WTC11 (cell line): ENCODE measurements around the gene SIGMAR1. TPM values are rescaled to one million over a fixed set of nuclear protein-coding genes. Genes with fewer than 3 reads are reported as not detected.

Source experiments
- ATAC-seq: fragments of 200-7000 bp; cut with Tn5 transposase; 2 replicates; pipeline ENCODE4 v1.10.0; 2021; ENCODE audit warnings: mild to moderate bottlenecking, moderate library complexity
- CTCF ChIA-PET: fragments of 300-600 bp; sonication (Branson Sonifier 250); formaldehyde crosslinking; loops from one replicate; lab custom pipeline; 2021; ENCODE audit warnings: antibody characterized with exemption; lab: Charles Lee
- POLR2A ChIA-PET: fragments of 350-600 bp; sonication (Branson Sonifier 250); formaldehyde crosslinking; loops from one replicate; lab custom pipeline; 2021; ENCODE audit warnings: antibody characterized with exemption; lab: Charles Lee
- DNase-seq: peaks from one replicate; pipeline ENCODE4 v3.0.0; 2021; ENCODE audit warnings: low spot score
- H3K27ac Mint-ChIP-seq: 2 replicates; pipeline ENCODE4 v1.8.0; 2021; ENCODE audit warnings: mixed read lengths
- H3K27me3 Mint-ChIP-seq: 2 replicates; pipeline ENCODE4 v1.8.0; 2021; ENCODE audit warnings: low read depth, mild to moderate bottlenecking, moderate library complexity, mixed read lengths
- H3K36me3 Mint-ChIP-seq: 2 replicates; pipeline ENCODE4 v1.8.0; 2021; ENCODE audit warnings: mixed read lengths
- H3K4me1 Mint-ChIP-seq: 2 replicates; pipeline ENCODE4 v1.8.0; 2022; ENCODE audit warnings: mixed read lengths
- H3K4me3 Mint-ChIP-seq: 2 replicates; pipeline ENCODE4 v1.8.0; 2021; ENCODE audit warnings: mild to moderate bottlenecking, moderate library complexity, mixed read lengths
- H3K9me3 Mint-ChIP-seq: 2 replicates; pipeline ENCODE4 v1.8.0; 2021; ENCODE audit warnings: mixed read lengths
- ATF2 ChIP-seq: sonication (generic); formaldehyde crosslinking; IDR thresholded peaks from 2 replicates; pipeline ENCODE4 v1.8.1; 2022; ENCODE audit warnings: low read depth, missing genetic modification reagents, borderline replicate concordance
- CDX4 ChIP-seq: fragments of 250-450 bp; sonication (Bioruptor Pico); IDR thresholded peaks from 2 replicates; pipeline ENCODE4 v1.9.0; 2021; ENCODE audit warnings: moderate library complexity, mild to moderate bottlenecking, inconsistent platforms, borderline replicate concordance
- FOXP4 ChIP-seq: sonication (generic); formaldehyde crosslinking; IDR thresholded peaks from 2 replicates; pipeline ENCODE4 v1.8.0; 2022; ENCODE audit warnings: mild to moderate bottlenecking, missing genetic modification reagents
- GABPB1 ChIP-seq: sonication (generic); formaldehyde crosslinking; IDR thresholded peaks from 2 replicates; pipeline ENCODE4 v1.8.1; 2023; ENCODE audit warnings: mild to moderate bottlenecking, missing genetic modification reagents
- GTF2I ChIP-seq: fragments of 250-450 bp; sonication (Bioruptor Pico); conservative IDR thresholded peaks from 2 replicates; pipeline ENCODE4 v1.4.0; 2021; ENCODE audit warnings: mild to moderate bottlenecking
- NFE2L1 ChIP-seq: sonication (generic); formaldehyde crosslinking; IDR thresholded peaks from 2 replicates; pipeline ENCODE4 v1.8.1; 2023; ENCODE audit warnings: missing genetic modification reagents
- NR2C2 ChIP-seq: sonication (generic); formaldehyde crosslinking; IDR thresholded peaks from 2 replicates; pipeline ENCODE4 v1.8.0; 2022; ENCODE audit warnings: mild to moderate bottlenecking, missing genetic modification reagents
- PREB ChIP-seq: sonication (generic); formaldehyde crosslinking; IDR thresholded peaks from 2 replicates; pipeline ENCODE4 v1.8.1; 2022; ENCODE audit warnings: mild to moderate bottlenecking, missing genetic modification reagents, moderate library complexity, borderline replicate concordance
- SOX15 ChIP-seq: fragments of 250-450 bp; sonication (Bioruptor Pico); IDR thresholded peaks from 2 replicates; pipeline ENCODE4 v1.9.0; 2021; ENCODE audit warnings: mild to moderate bottlenecking
- TP53 ChIP-seq: sonication (generic); formaldehyde crosslinking; IDR thresholded peaks from 2 replicates; pipeline ENCODE4 v1.8.1; 2023; ENCODE audit warnings: mild to moderate bottlenecking, missing genetic modification reagents
- USF1 ChIP-seq: sonication (generic); formaldehyde crosslinking; IDR thresholded peaks from 2 replicates; pipeline ENCODE4 v1.8.0; 2022; ENCODE audit warnings: mild to moderate bottlenecking, missing genetic modification reagents
- ZNF281 ChIP-seq: sonication (generic); formaldehyde crosslinking; IDR thresholded peaks from 2 replicates; pipeline ENCODE4 v1.8.0; 2023; ENCODE audit warnings: mild to moderate bottlenecking, missing genetic modification reagents
- ZNF532 ChIP-seq: fragments of 250-450 bp; sonication (Bioruptor Pico); IDR thresholded peaks from 2 replicates; pipeline ENCODE4 v1.9.0; 2021; ENCODE audit warnings: mild to moderate bottlenecking, borderline replicate concordance
- total RNA-seq: library from RNA; stranded (reverse); gene quantifications from 3 replicates; pipeline ENCODE4 v1.2.3, GENCODE V29; 2021

The SIGMAR1 gene
- total RNA-seq, 1 experiment from 2014 or later = 108 TPM

- no peak for TF ChIP-seq NFE2L1 (CRISPR knock-in tag)
- 0 out of 2 replicates have a peak, but pooled peaks have one; percentile 34 for TF ChIP-seq GABPB1 (CRISPR knock-in tag)
- TF ChIP-seq SOX15 (CRISPR knock-in tag) = no peak
- no peak for TF ChIP-seq TP53 (CRISPR knock-in tag)
- TF ChIP-seq GTF2I (CRISPR knock-in tag) = no peak
- no peak for TF ChIP-seq NR2C2 (CRISPR knock-in tag)
- TF ChIP-seq USF1 (CRISPR knock-in tag) = no peak
- no peak for TF ChIP-seq PREB (CRISPR knock-in tag)
- TF ChIP-seq ZNF532 (CRISPR knock-in tag) = no peak
- TF ChIP-seq CDX4 = no peak
- TF ChIP-seq ZNF281 = 0 out of 2 replicates have a peak, but pooled peaks have one; percentile 54
- no peak for TF ChIP-seq ATF2
- TF ChIP-seq FOXP4 (CRISPR knock-in tag) = no peak
- TF ChIP-seq, all 79 proteins: peak for 2
- POLR2A ChIA-PET = interaction anchor here (0.9 to 2.0 kb wide), 3 partner anchors 10 to 20 kb away, joined by 3 to 8 read pairs (median 6); no protein-coding TSS in a partner anchor
- CTCF ChIA-PET = interaction anchor here (0.7 to 5.6 kb wide), 8 partner anchors 9 to 427 kb away, joined by 3 to 94 read pairs (median 4); partner anchors contain the start of genes RPP25L and SIGMAR1
- DNase-seq (no peak), ATAC-seq (peak; percentile 1; the same call in 1 of the 2 replicates)
- no peaks in the 10 kb centered on the region for H3K9me3 Mint-ChIP-seq
- H3K4me1 Mint-ChIP-seq = peaks cover 33% of the 10 kb centered on the region
- peak overlapping the region; percentile 39 for H3K4me3 Mint-ChIP-seq
- H3K27ac Mint-ChIP-seq = peak overlapping the region; percentile 89
- H3K27me3 Mint-ChIP-seq = no peaks in the 10 kb centered on the region
- H3K36me3 Mint-ChIP-seq = peaks cover 18% of the 10 kb centered on the region
These were observed 7.3 kb upstream of the SIGMAR1 start for GRCh38 chr9:34644766-34645314.
